K562 (cell line): ENCODE data around the gene RAB41. TPM values are rescaled to one million over a fixed set of nuclear protein-coding genes. Genes with fewer than 3 reads are reported as not detected.

Source experiments
- ATAC-seq: fragments of 200-7000 bp; cut with Tn5 transposase; 3 replicates; pipeline ENCODE4 v1.9.1; 2020; ENCODE audit warnings: moderate library complexity
- BruUV-seq: library from RNA; stranded (reverse); fragments of 400-500 nt; replicated peaks from 2 replicates; lab custom pipeline; 2021; lab: Mats Ljungman, UMichigan
- CTCF ChIA-PET: fragments of 300-600 bp; formaldehyde crosslinking; extraction: SDS; loops from one replicate; lab custom pipeline; 2021; ENCODE audit warnings: low intra/inter-chr PET ratio; lab: Yijun Ruan, JAX
- POLR2A ChIA-PET: fragments of 300-600, 350-650 bp; sonication (Branson Sonifier 250); formaldehyde crosslinking; extraction: SDS; loops from one replicate; lab custom pipeline; 2021; ENCODE audit warnings: antibody characterized with exemption, inconsistent platforms; lab: Yijun Ruan, JAX
- DNase-seq, 4 experiments: peaks; one replicate each; pipeline versions ENCODE4 v3.0.0 to v3.0.0-alpha.2; 2011 to 2018; ENCODE audit warnings: low spot score in 3 of 4, mixed read lengths in 3 of 4; ENCODE audit errors: extremely low read depth in 1 of 4
- FAIRE-seq: peaks from 2 replicates; lab custom pipeline; 2011; peaks lifted over from hg19 to GRCh38; lab: Jason Lieb, UNC
- H2AFZ ChIP-seq: 2 replicates; pipeline ENCODE4 v1.6.0; 2011; ENCODE audit warnings: low read depth, low read length, control low read depth, inconsistent platforms
- H3K27ac ChIP-seq: fragments of 200-600 bp; 3 replicates; pipeline ENCODE4 v1.8.0; 2011; ENCODE audit warnings: low read depth, mild to moderate bottlenecking, control low read depth, inconsistent platforms, low read length, moderate library complexity, mixed read lengths; ENCODE audit errors: extremely low read depth
- H3K27me3 ChIP-seq, 2 experiments: fragments of 300-600 bp in 1 of 2; 2 replicates in 1 of 2; 3 replicates in 1 of 2; pipeline versions ENCODE4 v1.6.0 to v1.8.0; 2011; ENCODE audit warnings: inconsistent platforms in 2 of 2, low read length in 2 of 2, mild to moderate bottlenecking in 1 of 2, mixed read lengths in 1 of 2, moderate library complexity in 1 of 2; ENCODE audit not compliant: control insufficient read depth in 2 of 2, insufficient read depth in 2 of 2
- H3K36me3 ChIP-seq: fragments of 300-600 bp; 3 replicates; pipeline ENCODE4 v1.8.0; 2011; ENCODE audit warnings: mild to moderate bottlenecking, low read length, inconsistent platforms; ENCODE audit not compliant: control insufficient read depth, insufficient read depth
- H3K4me1 ChIP-seq, 2 experiments: fragments of 200-600 bp in 1 of 2; replicated peaks in 1 of 2; 2 replicates in 1 of 2; 3 replicates in 1 of 2; pipeline versions ENCODE4 v1.5.1 to v1.8.0; 2011; ENCODE audit warnings: inconsistent platforms in 2 of 2, low read length in 2 of 2, mild to moderate bottlenecking in 1 of 2, mixed read lengths in 1 of 2, moderate library complexity in 1 of 2; ENCODE audit not compliant: control insufficient read depth in 2 of 2, insufficient read depth in 2 of 2
- H3K4me2 ChIP-seq: 2 replicates; pipeline ENCODE4 v1.6.1; 2011; ENCODE audit warnings: low read length, control low read depth, inconsistent platforms, mixed read lengths; ENCODE audit not compliant: insufficient read depth
- H3K4me3 ChIP-seq: fragments of 200-600 bp; sonication (generic), shearing (Covaris generic); 2 replicates; pipeline ENCODE4 v1.5.1; 2016; ENCODE audit warnings: control low read depth, inconsistent platforms
- H3K79me2 ChIP-seq: fragments of 200-600 bp; 3 replicates; pipeline ENCODE4 v1.8.0; 2011; ENCODE audit warnings: low read length, inconsistent platforms; ENCODE audit not compliant: control insufficient read depth, insufficient read depth
- H3K9ac ChIP-seq, 2 experiments: 2 replicates each; pipeline versions ENCODE4 v1.6.0 to v1.6.1; 2011; ENCODE audit warnings: low read depth in 2 of 2, low read length in 2 of 2, control low read depth in 1 of 2, inconsistent platforms in 1 of 2, mild to moderate bottlenecking in 1 of 2, mixed read lengths in 1 of 2; ENCODE audit not compliant: insufficient read depth in 1 of 2
- H3K9me1 ChIP-seq: one replicate; pipeline ENCODE4 v1.6.0; 2011; ENCODE audit warnings: inconsistent platforms, mild to moderate bottlenecking, low read length, moderate library complexity; ENCODE audit not compliant: control insufficient read depth, insufficient read depth
- H3K9me3 ChIP-seq: replicated peaks from 2 replicates; pipeline ENCODE4 v1.5.1; 2011; ENCODE audit warnings: low read depth, low read length, inconsistent platforms; ENCODE audit not compliant: control insufficient read depth, insufficient read depth
- H4K20me1 ChIP-seq: replicated peaks from 2 replicates; pipeline ENCODE4 v1.6.1; 2011; ENCODE audit warnings: low read length, inconsistent platforms, mixed read lengths; ENCODE audit not compliant: control insufficient read depth, insufficient read depth
- ATF7 ChIP-seq: fragments of 450-650 bp; IDR thresholded peaks from 2 replicates; pipeline ENCODE4 v1.7.1; 2014; ENCODE audit warnings: mild to moderate bottlenecking, moderate library complexity
- KLF16 ChIP-seq: IDR thresholded peaks from 2 replicates; pipeline ENCODE4 v1.6.1; 2016; ENCODE audit warnings: antibody characterized with exemption
- KLF6 ChIP-seq: fragments of 250-450 bp; sonication (Bioruptor Pico); IDR thresholded peaks from 2 replicates; pipeline ENCODE4 v1.4.0; 2020; ENCODE audit warnings: mild to moderate bottlenecking, moderate library complexity, borderline replicate concordance
- NFIC ChIP-seq: fragments of 450-650 bp; IDR thresholded peaks from 2 replicates; pipeline ENCODE4 v1.6.1; 2017; ENCODE audit warnings: mild to moderate bottlenecking, inconsistent platforms
- PML ChIP-seq: IDR thresholded peaks from 2 replicates; pipeline ENCODE4 v1.6.1; 2012; ENCODE audit warnings: low read length, inconsistent platforms
- POLR2AphosphoS5 ChIP-seq: IDR thresholded peaks from 2 replicates; pipeline ENCODE4 v1.6.1; 2011; ENCODE audit warnings: mild to moderate bottlenecking, low read depth, low read length, moderate library complexity; ENCODE audit not compliant: control insufficient read depth, insufficient read depth
- SUPT5H ChIP-seq: fragments of 450-650 bp; IDR thresholded peaks from 2 replicates; pipeline ENCODE4 v1.6.1; 2016
- TAF15 ChIP-seq: fragments of 200-400 bp; formaldehyde crosslinking; IDR thresholded peaks from 2 replicates; pipeline ENCODE4 v1.6.1; 2017; ENCODE audit warnings: mild to moderate bottlenecking, low read depth, low read length, moderate library complexity
- ZNF354B ChIP-seq: fragments of 250-450 bp; sonication (Bioruptor Pico); IDR thresholded peaks from 2 replicates; pipeline ENCODE4 v1.4.0; 2020
- ZNF551 ChIP-seq: fragments of 250-450 bp; sonication (Bioruptor Pico); IDR thresholded peaks from 2 replicates; pipeline ENCODE4 v1.5.0; 2021; ENCODE audit warnings: mild to moderate bottlenecking, moderate library complexity
- ZNF79 ChIP-seq: fragments of 250-450 bp; sonication (Bioruptor Pico); IDR thresholded peaks from 2 replicates; pipeline ENCODE4 v1.4.0; 2020; ENCODE audit warnings: low read depth, mild to moderate bottlenecking, moderate library complexity
- WGBS: fragments of 100-300 bp; shearing (Covaris generic); methylation state at CpG from one replicate; pipeline ENCODE4 v1.1.6; 2016; ENCODE audit warnings: low coverage, mixed read lengths; ENCODE audit not compliant: insufficient coverage; ENCODE audit errors: missing lambda C conversion rate; 5-methylcytosine and 5-hydroxymethylcytosine counted together
- in situ Hi-C: fragments of 300-500 bp; cut with MboI; formaldehyde crosslinking; loops from 4 replicates; pipeline ENCODE4 v1.15.0; 2018; ENCODE audit warnings: inconsistent platforms, mixed read lengths
- intact Hi-C: fragments of 100-400 bp; cut with micrococcal nuclease; formaldehyde crosslinking; loops from 2 replicates; pipeline ENCODE4 v1.14.2; 2022
- polyA plus RNA-seq, 8 experiments: library from polyadenylated mRNA; depleted of rRNA in 4 of 8; stranded (reverse) in 5 of 8; unstranded in 3 of 8; fragments of >200 nt; fragmentation: Nextera tagmentation in 2 of 8; fragmentation: Illumina TruSeq in 1 of 8; extraction: Ambion mirVana in 2 of 8; extraction: Trizol in 1 of 8; gene quantifications; 2 replicates each; pipeline versions ENCODE4 v1.2.1 to v1.2.3, GENCODE V29; 2011 to 2014; ENCODE audit warnings: inconsistent platforms in 1 of 8, missing spikeins in 1 of 8
- total RNA-seq, 7 experiments: library from RNA; depleted of rRNA in 6 of 7; stranded (reverse); fragments of >200 nt in 6 of 7; fragmentation: Illumina TruSeq in 2 of 7; extraction: Trizol in 2 of 7; gene quantifications; 2 replicates each; pipeline versions ENCODE4 v1.2.1 to v1.2.3, GENCODE V29; 2011 to 2021; ENCODE audit warnings: low replicate concordance in 1 of 7
- TF ChIP-seq, protein P1 (sequence below), 2 experiments: fragments of 250-450 bp in 1 of 2; fragments of 450-650 bp in 1 of 2; sonication (Bioruptor Pico) in 1 of 2; IDR thresholded peaks; 2 replicates each; pipeline versions ENCODE4 v1.6.1 to v1.8.0; 2016 to 2021; ENCODE audit warnings: mild to moderate bottlenecking in 2 of 2, moderate library complexity in 2 of 2, missing compliant biosample characterization in 1 of 2, missing genetic modification characterization in 1 of 2

The RAB41 gene
- total and polyA plus RNA-seq, 9 of the 15 experiments (the other 6 are each of a cell fraction or from before 2014, with no cell fraction given): 0.08 TPM; not detected in 8

DNA sequence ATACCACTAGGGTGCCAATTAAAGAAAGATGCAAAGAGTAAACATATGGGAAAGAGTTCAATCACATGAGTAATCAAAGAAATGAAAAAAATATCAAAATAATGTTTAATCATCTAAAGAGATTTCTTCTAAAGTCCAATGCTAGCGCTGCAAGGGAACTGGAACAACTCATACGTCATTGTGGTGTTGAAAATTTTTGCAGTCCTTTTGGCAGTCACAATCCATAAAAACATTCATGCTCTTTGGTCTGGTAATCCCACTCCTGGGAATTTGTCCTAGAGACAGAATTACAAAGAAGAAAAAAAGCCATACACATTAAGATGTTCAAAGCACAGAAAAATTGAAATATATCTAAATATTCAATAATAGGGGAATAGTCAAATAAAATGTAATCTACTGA, 26.5 kb upstream of the RAB41 start:
- Histone ChIP-seq H3K79me2 (no peaks in the 10 kb centered on the region), H2AFZ (no peak overlapping the region), H3K36me3 (no peaks in the 10 kb centered on the region), H4K20me1 (no peaks in the 10 kb centered on the region; the same call in none of the 2 replicates), H3K9me3 (no peaks in the 10 kb centered on the region), H3K27me3 (peaks cover 4 to 26% of the 10 kb centered on the region in 2 experiments; a peak in 4 of 5 replicates), H3K9ac (no peak overlapping the region), H3K9me1 (no peaks in the 10 kb centered on the region), H3K4me1 (no peaks in the 10 kb centered on the region; a peak in 1 of 5 replicates), H3K4me3 (no peak overlapping the region), H3K27ac (no peak overlapping the region), H3K4me2 (no peak overlapping the region)
- no TSS peak for BruUV-seq
- ATAC-seq (no peak), FAIRE-seq (no peak), DNase-seq (no peak)
- intact Hi-C loops: no loop called here
- in situ Hi-C loops: no loop called here
- ChIA-PET CTCF (no interaction called here), POLR2A (no interaction called here)
- WGBS: 18% methylated on average over 2 of the region's 2 CpGs
- TF ChIP-seq PML (no peak), ZNF551 (CRISPR knock-in tag) (no peak), ZNF79 (CRISPR knock-in tag) (no peak), NFIC (no peak), ATF7 (no peak), KLF6 (CRISPR knock-in tag) (no peak), POLR2AphosphoS5 (no peak), SUPT5H (no peak), ZNF354B (no peak), TAF15 (no peak), KLF16 (no peak)
- TF ChIP-seq, protein P1, sequence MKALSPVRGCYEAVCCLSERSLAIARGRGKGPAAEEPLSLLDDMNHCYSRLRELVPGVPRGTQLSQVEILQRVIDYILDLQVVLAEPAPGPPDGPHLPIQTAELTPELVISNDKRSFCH (CRISPR knock-in tag; IDR thresholded peaks at IDR 0.05): no peak
- TF ChIP-seq, protein P1 (tag; IDR thresholded peaks at IDR 0.05): no peak
